Anterior cingulate cortex (tissue), 58 donors: Measurements from ENCODE around the gene TNFRSF13B.

ENCODE experiments used
- DNase-seq, 58 donors: peaks; one replicate each; lab custom pipeline; 2025; lab: John Stamatoyannopoulos, UW

TNFRSF13B gene

GRCh38 chr17:16940116-16940881 is 31.6 kb downstream of the TNFRSF13B start:
- DNase-seq = no peak

- no peak for DNase-seq
These were observed 32.3 kb downstream of the TNFRSF13B start for GRCh38 chr17:16939606-16940115.

GRCh38 chr17:16939208-16939576 is 32.7 kb downstream of the TNFRSF13B start:
- DNase-seq = no peak

- no peak for DNase-seq
These were observed 33.3 kb downstream of the TNFRSF13B start for GRCh38 chr17:16938496-16939207.

- DNase-seq = no peak
These were observed 33.9 kb downstream of the TNFRSF13B start for GRCh38 chr17:16938031-16938430.

GRCh38 chr17:16937431-16937830 is 34.5 kb downstream of the TNFRSF13B start:
- no peak for DNase-seq

- DNase-seq = no peak
These were observed 35.2 kb downstream of the TNFRSF13B start for GRCh38 chr17:16936536-16937310.

- DNase-seq = no peak
These were observed 36.1 kb downstream of the TNFRSF13B start for GRCh38 chr17:16935786-16936185.

GRCh38 chr17:16935241-16935663 is 36.7 kb downstream of the TNFRSF13B start:
- DNase-seq = no peak

GRCh38 chr17:16934836-16935235 is 37.1 kb downstream of the TNFRSF13B start:
- DNase-seq = no peak

- DNase-seq = no peak
These were observed 37.7 kb downstream of the TNFRSF13B start for GRCh38 chr17:16934133-16934795.

- DNase-seq = no peak
These were observed 38.4 kb downstream of the TNFRSF13B start for GRCh38 chr17:16933317-16934132.

GRCh38 chr17:16932611-16933010 is 39.3 kb downstream of the TNFRSF13B start:
- DNase-seq = no peak

GRCh38 chr17:16932156-16932555 is 39.8 kb downstream of the TNFRSF13B start:
- no peak for DNase-seq

GRCh38 chr17:16931318-16932060 is 40.4 kb downstream of the TNFRSF13B start:
- DNase-seq = no peak

GRCh38 chr17:16930571-16931317 is 41.2 kb downstream of the TNFRSF13B start:
- no peak for DNase-seq

- DNase-seq = no peak
These were observed 42.0 kb downstream of the TNFRSF13B start for GRCh38 chr17:16929757-16930520.
